HG03280 (cell line): ENCODE results near the gene NCKAP1.

Experiments
- ATAC-seq: cut with Tn5 transposase; IDR thresholded peaks from one replicate; pipeline ENCODE4 v1.9.1; 2021; ENCODE audit warnings: mild to moderate bottlenecking, moderate library complexity; ENCODE audit not compliant: unreplicated experiment

Gene NCKAP1

DNA sequence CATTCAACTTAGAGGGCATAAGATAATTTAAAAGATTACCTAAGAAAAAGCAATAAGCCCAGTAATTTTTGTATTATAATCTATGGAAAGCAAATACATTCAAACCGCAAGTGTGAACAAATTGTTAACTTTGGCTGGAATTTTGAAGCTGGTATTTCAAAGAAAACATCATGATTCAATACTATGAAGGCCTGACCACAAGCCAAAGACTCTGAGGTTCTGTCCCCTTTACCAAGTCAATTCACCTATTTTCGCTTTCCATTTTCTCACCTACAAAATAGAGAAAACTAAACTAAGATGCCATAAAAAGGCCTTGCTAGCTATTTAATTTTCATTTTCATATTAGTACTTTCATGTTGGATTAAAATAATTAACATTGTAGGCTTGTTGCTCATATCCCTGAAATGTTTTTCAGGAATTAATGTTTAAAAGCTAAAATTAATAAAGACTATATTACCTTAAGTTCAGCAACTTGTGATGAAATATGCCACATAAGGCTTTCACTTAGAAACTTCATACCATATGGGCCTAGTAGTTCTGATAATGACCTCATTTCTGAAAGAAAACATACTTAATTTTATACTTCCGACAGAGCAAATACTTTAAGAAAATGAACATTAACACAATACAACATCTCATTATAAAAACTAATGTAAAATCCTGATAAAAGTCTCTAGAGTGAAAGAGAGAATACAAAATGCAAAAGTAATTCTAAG, 86.2 kb downstream of the NCKAP1 start:
- peak; percentile 76 for ATAC-seq

DNA sequence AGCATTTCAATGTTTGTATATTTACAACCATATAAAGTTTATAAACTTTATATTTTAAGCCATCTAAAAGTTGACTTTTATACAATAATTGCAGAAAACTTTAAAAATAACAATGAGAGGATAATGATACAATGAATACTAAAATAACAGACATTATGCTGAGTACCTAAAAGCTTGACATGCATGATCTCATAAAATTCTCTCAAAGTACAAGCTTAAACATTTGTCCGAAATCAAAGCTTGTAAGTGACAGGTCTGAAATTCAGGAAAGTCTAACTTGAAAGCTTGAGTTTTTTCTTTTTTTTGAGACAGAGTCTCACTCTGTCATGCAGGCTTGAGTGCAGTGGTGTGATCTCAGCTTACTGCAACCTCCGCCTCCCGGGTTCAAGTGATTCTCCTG, 87.7 kb downstream of the NCKAP1 start:
- no peak for ATAC-seq

DNA sequence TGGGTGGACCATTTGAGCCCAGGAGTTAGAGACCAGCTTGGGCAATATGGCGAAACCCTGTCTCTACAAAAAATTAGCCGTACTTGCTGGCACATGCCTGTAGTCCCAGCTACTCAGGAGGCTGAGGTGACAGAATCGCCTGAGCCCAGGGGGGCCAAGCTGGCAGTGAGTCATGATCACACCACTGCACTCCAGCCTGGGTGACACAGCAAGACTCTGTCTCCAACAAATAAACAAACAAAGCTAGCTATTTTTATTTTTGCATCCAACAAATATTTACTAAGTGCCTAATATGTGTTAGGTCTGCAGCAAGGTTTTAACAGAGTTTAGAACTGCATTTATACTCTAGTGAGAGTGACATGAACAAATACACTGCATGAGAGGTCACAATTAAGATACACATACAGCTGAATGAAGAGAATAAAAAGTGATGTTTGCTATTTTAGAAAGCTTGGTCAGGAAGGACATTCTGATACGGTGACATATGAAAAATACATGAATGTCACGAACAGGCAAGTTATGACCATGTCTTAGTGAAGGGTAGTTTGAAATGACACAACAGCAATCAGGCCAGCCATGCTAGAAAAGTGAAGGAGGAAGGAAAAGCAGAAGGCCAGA, 88.6 kb downstream of the NCKAP1 start:
- no peak for ATAC-seq

DNA sequence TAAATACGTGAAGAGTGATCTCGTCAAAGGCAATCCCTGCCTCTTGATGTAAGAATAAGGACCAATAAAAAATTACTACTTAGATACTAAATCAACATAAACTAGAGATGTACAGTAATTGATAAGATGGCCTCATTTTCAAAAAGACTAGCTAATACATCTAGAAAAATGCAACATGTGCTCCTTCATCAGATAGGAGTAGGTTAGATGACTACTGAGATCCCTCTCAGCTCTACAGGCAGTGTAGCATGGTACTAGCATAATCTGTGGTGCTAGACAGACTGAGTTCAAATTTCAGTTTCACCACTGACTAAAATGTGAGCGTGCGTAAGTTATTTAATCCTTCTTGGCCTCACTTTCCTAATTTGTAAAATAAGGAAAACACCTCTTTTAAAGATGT, 89.2 kb downstream of the NCKAP1 start:
- no peak for ATAC-seq

DNA sequence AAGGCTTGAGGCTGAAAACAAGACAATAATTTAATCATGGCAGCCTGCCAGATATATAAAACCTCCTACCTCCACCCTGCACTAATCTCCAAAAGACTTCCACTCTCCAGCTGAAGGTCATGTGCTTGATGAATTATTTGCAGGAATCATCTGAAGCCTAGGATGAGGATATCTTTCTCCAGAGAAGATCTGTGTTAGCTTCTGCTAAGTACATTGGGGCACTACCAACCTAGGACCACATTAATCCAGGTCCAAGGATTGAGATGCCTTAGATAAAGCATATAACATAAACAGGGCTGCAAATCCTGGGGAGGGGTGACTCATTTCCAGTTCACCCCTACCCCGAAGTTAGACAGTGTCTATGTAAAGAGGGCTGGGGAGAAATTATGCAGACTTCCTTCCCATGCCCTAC, 91.3 kb downstream of the NCKAP1 start:
- ATAC-seq = no peak

DNA sequence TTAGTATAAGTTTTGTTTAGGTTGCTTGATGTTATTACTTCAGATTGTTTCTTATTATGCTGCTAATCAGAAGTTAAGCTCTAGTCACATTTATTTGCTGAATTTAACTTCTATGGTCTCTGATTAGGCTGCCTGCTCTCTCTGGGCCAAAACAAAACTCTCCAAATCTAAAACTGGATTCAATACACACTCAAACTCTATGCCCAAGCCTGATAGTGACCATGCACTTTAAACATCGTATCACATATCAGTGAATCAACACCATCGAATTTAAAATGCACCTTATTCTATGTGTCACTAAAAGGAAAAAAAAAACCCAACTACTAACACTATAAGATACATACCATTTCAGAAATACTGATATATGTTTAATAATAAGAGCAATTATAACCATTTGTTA, 94.9 kb downstream of the NCKAP1 start:
- no peak for ATAC-seq

DNA sequence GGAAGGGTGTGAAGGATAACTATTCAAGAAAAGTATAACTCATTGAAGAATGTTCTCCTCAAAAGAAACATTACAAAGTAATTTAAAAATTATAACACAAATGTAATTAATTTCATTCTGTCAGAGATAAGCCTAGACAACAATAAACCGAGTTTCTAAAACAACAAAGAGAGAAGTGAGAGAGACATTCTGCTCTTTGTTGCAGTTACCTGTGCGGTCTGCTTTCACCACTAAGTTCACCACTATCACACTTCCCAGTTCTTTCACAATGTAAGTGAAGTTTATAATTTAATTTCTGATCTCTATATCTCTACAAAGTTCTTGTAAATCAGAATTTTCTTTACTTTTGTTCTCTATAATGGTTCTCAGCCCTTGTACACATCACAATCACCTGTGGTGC, 95.5 kb downstream of the NCKAP1 start:
- ATAC-seq = no peak

DNA sequence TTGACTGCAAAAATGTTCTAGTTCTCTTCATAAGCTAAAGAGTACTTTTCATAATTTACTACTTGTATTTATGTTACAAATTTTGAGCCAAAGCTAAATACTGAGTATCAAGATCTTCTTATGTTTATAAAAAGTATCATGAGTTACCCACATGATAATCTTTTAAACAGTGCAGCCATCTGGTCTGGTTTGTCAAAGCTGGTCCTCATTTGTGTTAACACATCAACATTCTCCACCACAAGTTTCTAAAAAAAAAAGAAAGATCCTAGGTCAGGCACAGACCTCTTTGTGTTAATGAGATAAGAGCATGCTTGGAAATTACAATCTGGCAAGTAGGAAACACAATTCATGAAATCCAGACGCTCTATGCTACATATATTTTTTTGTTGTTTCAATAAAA, 96.3 kb downstream of the NCKAP1 start:
- ATAC-seq = no peak

DNA sequence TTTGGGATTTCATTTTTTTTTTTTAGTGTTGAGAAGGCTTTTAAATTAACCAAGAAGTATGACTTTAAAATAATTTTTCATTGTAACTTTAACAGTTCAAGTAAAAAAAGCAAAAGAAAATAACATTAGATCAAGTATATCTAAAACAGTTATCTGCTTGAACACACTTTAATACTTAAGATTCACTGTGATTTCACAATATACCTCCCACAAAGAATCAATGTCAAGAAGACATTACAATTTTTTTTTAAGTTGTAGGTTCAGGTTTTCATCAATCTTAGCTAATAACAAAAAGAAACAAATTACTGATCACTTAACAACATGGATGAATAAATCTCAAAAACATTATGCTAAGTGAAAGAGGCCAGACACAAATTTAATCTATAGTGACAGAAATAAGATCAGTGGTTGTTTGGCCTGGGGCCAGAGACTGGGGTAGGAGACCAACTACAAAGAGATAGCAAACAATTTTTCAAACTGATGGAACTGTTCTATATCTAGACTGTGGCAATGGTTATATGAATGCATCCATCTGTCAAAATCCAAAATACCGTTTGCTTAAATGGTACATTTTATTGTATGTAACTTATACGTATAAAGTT, 97.0 kb downstream of the NCKAP1 start:
- no peak for ATAC-seq

DNA sequence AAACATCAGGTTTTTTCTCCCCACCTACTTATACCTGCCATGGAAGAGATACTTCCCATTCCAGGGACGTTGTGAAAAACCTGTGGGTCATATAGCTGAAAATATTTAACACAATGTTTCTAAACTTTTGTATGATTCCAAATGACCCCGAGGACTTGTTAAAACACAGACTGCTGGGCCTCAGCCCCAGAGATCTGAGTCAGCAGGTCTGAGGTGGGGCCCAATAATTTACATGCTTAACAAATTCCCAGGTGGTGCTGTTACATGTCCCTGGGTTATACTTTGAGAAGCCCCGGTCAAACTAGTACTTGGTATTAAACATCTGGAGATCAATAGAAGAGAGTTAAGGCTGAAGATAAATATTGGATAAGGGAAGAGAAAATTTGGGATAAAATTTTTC, 100.4 kb downstream of the NCKAP1 start:
- no peak for ATAC-seq

DNA sequence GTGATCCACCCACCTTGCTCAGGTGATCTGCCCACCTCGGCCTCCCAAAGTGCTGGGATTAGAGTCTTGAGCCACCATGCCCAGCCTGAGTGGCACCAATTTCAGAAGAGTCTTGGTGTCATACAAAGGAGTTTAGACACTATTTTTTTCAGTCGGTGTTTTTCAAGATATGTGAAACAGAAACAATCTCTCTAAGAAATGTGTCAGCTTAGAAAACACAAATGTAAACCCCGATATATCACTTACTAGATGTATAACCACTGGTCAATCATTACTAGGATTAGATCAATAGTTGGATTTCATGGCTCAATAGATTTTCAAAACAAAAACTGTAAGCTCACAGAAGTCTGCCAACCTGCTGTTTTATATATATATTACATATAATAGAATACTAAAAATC, 104.6 kb downstream of the NCKAP1 start:
- ATAC-seq = no peak

DNA sequence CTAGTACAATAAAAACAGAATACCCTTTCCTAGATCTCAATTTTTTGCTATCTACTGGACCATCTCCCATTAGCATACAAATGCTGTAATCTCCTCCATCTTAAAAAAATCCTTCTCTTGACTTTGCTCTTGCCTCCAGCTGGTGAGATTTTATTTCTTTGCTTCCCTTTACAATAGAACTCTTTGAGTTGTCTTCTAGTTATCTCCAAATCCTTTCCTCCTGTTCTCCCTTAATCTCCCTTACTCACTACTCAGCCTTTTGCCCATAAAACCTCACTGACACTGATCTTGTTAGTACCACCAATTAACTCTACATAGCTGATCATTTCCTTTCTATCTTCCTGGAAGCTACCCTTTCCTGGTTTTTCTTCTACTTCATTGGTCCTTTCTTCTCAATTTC, 108.3 kb downstream of the NCKAP1 start:
- no peak for ATAC-seq

DNA sequence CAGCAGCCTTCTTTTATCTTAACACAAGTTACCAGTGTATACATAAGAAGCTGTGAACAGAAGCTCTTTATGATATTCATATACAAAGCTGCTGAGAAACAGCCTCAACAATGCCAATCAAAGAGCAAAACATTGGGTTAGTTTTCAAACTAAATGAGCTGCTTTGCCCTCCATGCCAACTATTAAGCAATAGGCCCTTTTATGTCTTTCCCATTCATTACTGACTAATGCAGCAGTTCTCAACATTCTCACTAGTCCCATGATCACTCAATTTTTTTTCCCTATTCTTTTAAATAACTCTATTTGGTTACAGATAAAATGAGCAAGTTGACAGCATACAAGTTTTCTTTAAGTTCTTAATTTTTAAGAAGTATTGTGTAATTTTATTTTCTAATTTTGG, 114.0 kb downstream of the NCKAP1 start:
- no peak for ATAC-seq

DNA sequence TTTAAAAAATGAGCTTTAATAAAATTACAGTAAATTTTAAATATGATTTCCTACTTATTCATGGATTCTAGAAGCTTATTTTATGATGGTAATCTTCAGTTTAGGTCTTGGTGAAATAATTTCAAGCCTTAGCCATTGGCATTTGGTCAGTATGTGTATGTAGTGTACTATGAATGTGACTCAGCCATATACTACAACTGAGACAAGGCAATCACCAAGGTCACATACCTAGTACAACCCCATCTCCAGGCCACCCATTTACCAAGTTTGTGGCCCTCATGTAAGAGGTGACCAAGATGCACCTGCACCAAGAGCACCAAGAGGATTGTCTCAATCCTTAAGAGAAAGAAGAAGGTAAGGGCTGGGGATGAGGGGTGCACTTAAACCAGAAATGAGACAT, 117.0 kb downstream of the NCKAP1 start:
- ATAC-seq = no peak

DNA sequence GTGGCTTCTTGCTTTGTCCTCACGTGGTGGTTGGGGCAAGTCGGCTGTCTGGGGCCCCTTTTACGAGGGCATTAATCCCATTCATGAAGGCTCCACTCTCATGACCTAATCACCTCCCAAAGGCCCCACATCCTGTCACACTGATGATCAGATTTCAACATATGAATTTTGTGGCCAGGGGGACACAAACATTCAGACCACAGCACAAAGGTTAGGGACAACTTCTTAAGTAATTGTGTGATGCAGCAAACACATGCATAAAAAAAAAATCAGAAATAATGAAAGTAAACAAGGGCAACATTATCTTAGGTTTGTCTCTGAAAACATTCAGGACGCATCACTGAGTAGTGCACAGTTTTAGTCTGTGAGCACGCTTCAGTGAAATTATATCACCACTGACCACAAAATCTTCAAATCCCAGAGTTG, 117.6 kb downstream of the NCKAP1 start:
- no peak for ATAC-seq

DNA sequence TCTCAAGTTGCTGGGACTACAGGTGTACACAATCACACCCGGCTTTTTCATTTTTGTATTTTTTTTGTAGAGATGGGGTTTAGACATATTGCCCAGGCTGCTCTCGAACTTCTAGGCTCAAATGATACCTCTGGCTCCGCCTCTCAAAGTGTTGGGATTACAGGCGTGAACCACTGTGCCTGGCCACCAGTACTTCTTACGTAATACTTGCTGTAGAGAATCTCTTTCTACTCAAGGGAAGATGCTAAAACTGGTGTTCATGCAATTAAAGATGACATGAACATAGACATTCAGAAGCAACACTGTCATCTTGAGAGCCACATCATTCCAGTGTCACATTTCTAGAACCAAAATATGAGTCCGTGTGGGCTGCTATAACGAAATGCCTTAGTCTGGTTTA, 118.2 kb downstream of the NCKAP1 start:
- ATAC-seq = no peak

DNA sequence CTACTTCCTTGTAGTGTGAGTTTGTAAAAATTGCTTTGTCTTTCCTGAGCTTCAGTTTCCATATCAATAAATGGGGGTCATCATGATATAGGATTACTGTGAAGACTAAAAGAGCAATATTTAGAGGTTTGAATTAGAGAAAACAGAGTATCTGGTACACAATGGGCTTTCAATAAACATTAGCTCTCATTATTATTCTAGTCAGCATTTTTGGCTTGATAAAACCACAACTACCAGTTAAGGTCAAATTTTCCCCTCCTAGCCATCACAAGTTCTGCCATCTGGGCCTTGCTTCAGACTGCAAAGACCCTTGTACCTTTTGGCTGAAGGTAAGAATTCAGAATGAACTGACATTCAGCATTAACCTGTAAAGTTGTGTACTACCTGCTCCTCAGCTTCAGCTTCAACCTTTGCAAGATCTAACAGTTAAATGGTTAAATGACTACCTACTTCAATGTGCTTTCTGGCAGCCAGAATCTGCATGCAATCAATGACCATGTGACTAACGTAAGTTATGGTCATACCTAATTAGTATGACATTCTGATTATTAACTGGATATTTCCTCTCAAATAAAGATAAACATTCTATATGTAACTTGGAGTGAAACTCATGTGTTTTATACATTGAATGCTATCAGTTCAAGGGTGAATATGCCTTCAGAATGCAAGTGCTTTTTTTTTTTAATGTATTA, 119.2 kb downstream of the NCKAP1 start:
- ATAC-seq = no peak

DNA sequence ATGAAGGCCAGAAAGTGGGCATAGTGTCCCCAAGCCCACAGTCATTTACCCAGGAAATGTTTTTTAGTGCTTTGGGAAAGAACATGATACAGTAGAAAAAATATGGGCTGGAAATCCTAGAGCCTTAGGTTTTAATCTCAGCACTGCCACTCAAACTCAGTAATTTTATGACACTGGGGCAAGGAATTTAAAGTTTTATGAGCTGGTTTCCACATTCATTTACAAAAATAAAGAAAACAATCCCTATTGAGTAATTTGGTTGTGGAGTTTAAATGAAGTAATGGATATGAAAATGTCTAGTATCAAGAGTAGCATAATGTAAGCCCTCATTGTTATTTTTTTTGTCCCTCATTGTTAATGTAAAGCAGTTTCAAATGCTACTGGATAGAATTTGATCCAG, 120.3 kb downstream of the NCKAP1 start:
- no peak for ATAC-seq

DNA sequence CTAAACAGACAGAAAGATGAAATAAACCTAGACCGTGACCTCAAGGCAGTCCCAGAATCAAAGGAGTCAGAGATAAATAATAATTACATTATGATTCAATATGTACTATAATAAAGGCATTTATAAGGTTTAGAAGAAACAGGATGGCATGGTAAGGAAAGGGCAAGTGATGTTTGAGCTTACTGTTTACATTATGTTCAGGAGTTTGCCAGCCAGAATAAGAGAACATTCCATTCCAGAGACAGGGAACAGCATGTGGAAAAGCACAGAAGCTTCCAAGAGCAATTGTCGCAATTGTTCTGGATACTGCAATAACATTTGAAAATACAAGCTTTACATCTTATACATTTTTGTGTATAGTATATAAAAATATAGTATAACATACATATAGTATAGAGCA, 121.8 kb downstream of the NCKAP1 start:
- no peak for ATAC-seq

DNA sequence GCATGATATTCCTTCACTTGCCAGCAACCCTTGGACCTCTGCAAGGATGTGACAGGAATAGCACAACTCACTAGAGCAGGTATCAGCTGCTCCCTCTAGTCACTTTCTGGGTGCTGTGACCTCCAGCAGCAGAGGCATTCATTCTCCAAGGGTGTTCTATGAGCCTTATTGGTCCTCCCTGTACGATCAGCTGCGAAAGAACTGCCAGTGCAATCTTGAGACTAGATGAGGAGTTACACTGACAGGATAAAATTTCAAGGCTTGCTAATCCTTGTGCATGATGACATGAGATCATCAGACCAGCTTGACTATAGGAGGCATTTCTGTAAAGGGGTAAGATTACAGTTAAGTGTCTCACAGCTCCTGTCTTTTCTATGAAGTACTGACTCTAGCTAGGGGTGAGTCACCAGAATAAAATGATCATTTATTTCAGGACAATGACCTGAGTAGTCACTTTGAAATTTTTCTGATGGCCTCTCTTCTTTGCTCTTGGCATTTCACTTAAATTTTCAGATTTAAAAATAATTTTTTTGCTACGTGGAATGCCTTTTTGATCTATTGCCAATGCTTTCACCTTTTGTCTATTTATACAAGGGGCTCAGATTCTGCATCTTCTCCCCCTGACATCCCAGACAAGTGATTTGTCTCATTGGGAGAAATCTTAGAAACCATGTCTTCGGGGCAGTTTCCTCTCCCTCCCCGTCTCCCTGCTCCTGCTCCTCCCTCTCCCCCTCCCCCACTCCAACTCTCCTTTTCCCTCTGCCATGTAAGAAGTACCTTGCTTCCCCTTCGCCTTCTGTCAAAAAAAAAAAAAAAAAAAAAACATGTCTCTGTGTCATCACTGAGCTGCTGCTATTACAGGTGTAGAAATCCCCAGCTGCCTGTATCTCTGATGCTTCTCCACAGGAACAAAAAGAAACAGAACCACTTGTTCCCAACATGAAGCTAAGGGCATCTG, 122.6 kb downstream of the NCKAP1 start:
- ATAC-seq = no peak

DNA sequence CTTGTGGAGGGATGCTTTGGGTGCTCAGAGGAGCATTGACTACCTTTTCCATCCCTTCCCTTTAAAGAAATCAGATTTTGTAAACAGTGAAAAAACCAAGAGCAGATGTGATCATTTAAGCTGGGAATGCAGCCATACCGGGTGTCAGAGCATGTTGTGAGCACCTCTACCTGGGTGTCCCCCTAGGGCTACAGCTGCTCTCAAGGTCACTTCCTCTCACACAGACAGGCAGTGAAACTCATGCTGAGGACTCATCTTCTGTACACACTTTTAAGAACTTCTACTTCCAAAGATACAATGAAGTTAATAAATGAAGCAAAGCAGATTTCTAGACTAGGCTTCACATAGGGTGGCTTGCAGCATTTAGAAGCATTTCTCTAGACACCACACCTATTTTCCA, 123.4 kb downstream of the NCKAP1 start:
- no peak for ATAC-seq
